Hematopoietic multipotent progenitor cell treated with erythropoietin and hydrocortisone succinate and interleukin-3 and kit ligand, for 15 days (in vitro differentiated cells): ENCODE results near the gene KDM8.
"Not testable (repeated sequence)": the region's sequence is repeated elsewhere in the genome, so short reads cannot be mapped to it uniquely, and the experiment has no call there.

Experiments
- DNase-seq: peaks from one replicate; pipeline ENCODE4 v3.0.0-alpha.2; 2015; ENCODE audit warnings: low spot score

KDM8 gene

DNA sequence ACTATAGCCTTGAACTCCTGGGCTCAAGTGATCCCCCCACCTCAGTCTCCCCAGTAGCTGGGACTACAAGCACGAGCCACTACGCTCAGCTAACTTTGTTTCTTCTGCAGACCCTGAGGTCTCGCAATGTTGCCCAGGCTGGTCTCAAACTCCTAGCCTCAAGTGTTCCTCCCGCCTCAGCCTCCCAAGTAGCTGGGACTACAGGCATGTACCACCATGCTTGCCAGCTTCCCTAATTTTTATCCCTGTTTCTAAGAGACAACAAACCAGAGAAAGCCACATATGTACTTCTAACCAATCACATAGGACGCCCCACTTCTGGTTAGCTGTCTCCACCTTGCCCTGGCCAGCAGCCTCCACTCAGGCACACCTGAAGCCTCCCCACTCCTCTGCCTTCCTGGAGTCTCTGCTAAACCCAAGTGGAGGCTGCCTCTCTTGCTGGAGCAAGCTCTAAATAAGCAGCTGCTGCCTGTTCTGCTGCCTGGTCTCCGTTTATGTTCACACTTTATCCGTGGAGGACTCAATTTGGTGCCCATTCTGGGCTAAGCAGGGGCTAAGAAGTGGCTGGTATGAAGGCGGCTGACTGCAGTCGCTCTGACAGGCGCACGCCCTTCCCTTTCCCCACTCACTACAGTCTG is 40.5 kb downstream of the KDM8 start:
- DNase-seq = no peak

- no peak for DNase-seq
Observed at GRCh38 chr16:27244363-27244755, 41.0 kb downstream of the KDM8 start.

DNA sequence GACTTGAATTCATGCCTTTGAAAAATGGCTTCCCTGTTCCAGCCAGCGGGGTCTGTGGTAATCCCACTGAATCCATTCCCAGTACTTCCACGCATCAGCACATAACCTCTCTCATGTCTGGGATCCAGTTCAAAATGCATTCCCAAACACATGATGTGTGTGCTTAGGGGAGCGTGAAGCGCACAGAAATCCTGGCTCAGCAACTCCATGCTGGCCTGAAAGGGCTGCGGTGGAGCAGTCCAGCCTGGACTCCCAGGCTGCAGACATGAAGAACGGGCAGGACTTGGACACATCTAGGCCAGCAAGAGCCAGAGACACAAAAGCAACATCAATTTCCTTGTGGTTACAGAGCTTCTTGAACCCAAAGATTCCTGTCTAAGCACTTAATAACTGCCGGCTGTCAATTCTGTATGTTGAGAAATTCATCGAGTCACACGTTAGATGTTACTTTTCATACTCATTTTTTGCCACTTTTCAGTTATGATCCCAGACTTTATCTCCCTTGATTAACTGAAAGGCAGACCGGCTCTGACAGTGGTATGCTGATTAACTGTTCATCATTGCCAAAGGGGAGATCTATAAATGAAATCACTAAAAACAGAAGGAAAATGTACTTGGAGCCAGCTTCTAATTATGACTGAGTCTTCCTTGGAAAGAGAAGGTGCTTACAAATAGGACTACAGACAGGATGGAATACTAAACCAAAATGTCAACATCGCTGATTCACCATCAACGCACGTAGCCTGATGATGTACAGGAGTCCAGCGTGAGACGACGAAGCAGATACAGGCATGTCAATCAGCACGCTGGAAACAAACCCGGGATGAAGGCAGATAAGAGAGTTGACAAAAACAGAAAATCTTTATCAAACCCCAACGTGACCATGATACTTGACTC is 42.2 kb downstream of the KDM8 start:
- DNase-seq = peak; percentile 16

GRCh38 chr16:27246439-27246838 is 43.1 kb downstream of the KDM8 start:
- no peak for DNase-seq

DNA sequence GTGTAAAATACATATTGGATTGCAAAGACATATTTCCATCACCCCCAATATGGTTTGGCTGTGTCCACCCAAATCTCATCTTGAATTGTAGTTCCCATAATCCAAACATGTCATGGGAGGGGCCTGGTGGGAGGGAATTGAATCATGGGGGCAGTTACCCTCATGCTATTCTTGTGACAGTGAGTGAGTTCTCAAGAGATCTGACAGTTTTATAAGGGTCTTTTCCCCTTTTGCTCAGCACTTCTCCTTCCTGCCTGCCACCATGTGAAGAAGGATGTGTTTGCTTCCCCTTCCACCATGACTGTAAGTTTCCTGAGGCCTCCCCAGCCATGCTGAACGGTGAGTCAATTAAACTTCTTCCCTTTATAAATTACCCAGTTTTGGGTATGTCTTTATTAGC is 43.8 kb downstream of the KDM8 start:
- not testable (repeated sequence) for DNase-seq

DNA sequence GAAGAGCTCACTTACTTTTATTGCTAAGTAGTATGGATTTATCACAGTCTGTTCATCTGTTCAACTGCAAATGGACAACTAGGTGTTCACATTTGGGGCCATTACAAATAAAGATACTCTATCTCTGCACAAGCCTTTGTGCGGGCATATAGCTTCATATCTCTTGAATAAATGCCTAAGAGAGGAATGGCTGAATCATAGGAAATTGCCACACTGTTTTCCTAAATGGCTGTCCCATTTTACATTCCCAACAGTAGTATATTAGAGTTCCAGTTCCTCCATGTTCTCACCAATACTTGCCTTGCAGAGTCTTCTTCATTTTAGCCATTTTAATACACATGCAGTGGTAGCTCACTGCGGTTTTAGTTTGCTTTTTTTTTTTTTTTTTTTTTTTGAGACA is 44.7 kb downstream of the KDM8 start:
- no peak for DNase-seq

DNA sequence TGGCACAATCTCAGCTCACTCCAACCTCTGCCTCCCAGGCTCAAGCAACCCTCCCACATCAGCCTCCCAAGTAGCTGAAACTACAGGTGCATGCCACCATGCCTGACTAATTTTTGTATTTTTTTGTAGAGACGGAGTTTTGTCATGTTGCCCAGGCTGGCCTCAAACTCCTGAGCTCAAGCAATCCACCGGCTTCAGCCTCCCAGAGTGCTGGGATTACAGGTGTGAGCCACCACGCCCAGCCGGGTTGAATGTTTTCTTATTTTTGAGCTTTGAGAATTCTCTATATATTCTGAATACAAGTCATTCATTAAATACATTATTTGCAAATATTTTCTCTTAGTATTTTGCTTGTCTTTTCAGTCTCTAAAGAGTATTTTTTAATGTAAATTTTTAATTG is 45.6 kb downstream of the KDM8 start:
- not testable (repeated sequence) for DNase-seq

DNA sequence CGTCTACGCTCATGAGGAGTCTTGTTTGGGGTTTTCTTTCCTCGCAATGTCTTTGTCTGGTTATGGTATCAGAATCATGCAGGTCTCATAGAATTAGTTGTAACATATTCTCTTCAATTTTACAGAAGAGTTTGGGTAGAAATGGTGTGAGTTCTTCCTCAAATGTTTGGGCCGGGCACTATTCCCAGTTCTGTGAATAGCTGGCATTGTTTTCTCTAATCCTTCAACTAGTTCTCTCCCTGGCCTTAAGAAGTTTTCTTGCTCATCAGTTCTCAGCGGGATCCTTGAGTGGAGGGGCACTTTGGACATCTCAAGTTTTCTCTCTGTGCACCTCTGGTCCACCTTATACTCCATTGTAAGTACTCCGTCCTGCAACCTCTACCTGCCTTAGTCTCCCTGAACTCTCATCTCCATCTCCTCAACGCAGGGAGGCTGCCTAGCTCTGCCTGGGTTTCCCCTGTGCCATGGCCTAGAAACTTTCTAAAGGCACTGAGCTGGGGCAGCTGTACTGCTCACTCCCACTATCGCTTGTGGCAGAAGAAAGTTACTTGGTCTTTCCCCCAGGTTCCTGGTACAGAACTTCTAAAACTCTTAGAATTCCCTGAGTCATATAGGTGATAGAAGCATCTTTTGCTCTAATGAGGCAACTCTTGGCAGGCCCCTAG is 48.3 kb downstream of the KDM8 start:
- no peak for DNase-seq

DNA sequence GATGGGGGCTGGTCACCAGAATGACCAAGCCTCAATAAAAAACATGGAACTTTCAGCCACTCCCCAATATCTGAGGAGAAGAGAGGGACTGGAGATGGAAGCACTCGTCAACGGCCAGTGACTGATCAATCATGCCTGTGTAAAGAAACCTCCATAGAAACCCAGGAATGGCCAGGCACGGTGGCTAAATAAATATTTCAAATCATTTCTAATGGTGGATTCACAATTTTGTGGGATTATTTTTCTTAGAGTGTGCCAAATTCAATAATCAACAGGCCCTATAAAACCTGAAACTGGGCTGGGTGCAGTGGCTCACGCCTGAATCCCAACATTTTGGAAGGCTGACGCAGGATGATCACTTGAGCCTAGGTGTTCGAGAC is 48.9 kb downstream of the KDM8 start:
- DNase-seq = no peak

- DNase-seq = no peak
Observed at GRCh38 chr16:27253526-27253930, 50.2 kb downstream of the KDM8 start.

DNA sequence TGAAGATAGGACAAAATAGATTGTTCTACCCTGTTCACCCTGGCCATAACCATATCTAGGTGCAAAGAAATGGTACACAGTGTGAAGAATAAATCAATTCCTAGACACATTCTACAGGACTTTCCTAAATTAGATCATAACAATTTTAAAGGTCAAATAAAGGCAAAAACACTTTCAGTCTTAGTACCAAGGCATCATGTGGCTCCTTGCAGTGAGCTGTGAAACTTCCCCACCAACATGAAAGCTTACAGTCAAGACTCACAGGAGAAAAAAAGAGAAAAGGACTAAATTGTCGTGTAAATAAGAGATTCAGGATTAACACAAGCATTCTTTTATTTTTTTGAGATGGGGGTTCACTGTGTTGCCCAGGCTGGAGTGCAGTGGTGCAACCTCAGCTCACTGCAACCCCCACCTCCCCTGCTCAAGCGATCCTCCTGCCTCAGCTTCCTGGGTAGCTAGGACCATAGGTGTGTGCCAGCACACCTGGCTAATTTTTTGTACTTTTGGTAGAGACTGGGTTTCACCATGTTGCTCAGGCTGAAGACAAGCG is 51.0 kb downstream of the KDM8 start:
- no peak for DNase-seq

DNA sequence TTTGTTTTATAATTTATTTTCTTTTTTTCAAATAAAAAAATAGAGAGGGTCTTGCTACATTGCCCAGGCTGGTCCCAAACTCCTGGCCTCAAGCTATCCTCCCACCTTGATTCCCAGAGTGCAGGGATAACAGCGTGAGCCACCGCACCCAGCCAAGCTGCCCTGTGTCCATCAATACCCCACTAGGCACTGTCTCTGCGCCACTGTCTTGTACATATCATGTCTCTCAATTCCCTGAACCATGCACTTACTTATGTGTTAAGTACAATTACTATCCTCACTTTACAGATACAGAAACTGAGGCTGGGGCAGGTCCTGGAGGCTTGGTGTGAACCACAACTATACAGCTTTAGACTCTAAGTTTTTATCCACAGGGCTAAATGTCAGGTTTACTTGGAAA is 53.5 kb downstream of the KDM8 start:
- DNase-seq = no peak

- DNase-seq = no peak
Observed at GRCh38 chr16:27257271-27257670, 53.9 kb downstream of the KDM8 start.

GRCh38 chr16:27258241-27258734 is 55.0 kb downstream of the KDM8 start:
- no peak for DNase-seq

DNA sequence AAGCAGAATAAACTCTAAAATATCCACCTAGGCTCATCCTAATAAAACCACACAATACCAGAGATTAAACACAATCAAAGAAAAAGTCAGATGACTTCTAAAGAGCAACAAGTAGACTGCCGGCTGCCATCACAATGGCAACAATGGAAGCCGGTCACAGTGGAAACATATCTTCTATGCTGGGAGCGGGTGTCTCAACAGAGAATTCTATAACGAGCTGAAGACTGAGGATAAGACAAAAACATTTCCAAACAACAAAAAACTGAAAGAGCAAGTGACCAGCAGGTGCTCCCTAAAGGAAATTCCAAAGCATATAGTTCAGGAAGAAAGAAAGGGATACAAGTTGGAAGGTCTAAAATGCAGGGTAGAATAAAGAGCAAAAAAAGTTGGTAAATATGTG is 56.4 kb downstream of the KDM8 start:
- DNase-seq = no peak

GRCh38 chr16:27262904-27263423 is 59.6 kb downstream of the KDM8 start:
- DNase-seq = not testable (repeated sequence)

GRCh38 chr16:27264151-27264550 is 60.8 kb downstream of the KDM8 start:
- DNase-seq = no peak

GRCh38 chr16:27265982-27266381 is 62.7 kb downstream of the KDM8 start:
- no peak for DNase-seq

- DNase-seq = no peak
Observed at GRCh38 chr16:27267037-27267677, 63.8 kb downstream of the KDM8 start.

GRCh38 chr16:27268376-27269299 is 65.3 kb downstream of the KDM8 start, which contains the start of gene NSMCE1:
TSS of gene NSMCE1 (minus strand) at chr16:27268772. CDS start at chr16:27257570, 11,202 bp downstream.
- DNase-seq = peak; percentile 97
